Type B pancreatic cell (in vitro differentiated cells): Measurements from ENCODE around the gene CNNM4. TPM values are rescaled to one million over a fixed set of nuclear protein-coding genes. Genes with fewer than 3 reads are reported as not detected.

Experiments
- DNase-seq: peaks from one replicate; pipeline ENCODE4 v3.0.0; 2021; ENCODE audit warnings: mixed read lengths; ENCODE audit not compliant: unreplicated experiment; ENCODE audit errors: extremely low spot score
- H3K27ac Mint-ChIP-seq: 2 replicates; pipeline ENCODE4 v1.8.0; 2021; ENCODE audit warnings: mild to moderate bottlenecking, mixed read lengths
- H3K27me3 Mint-ChIP-seq: 2 replicates; pipeline ENCODE4 v1.8.0; 2021; ENCODE audit warnings: mixed read lengths
- H3K36me3 Mint-ChIP-seq: 2 replicates; pipeline ENCODE4 v1.8.0; 2021; ENCODE audit warnings: mixed read lengths
- H3K4me1 Mint-ChIP-seq: one replicate; pipeline ENCODE4 v1.8.0; 2021; ENCODE audit warnings: mixed read lengths; ENCODE audit not compliant: unreplicated experiment
- H3K4me3 Mint-ChIP-seq: 2 replicates; pipeline ENCODE4 v1.8.0; 2021; ENCODE audit warnings: mild to moderate bottlenecking, mixed read lengths
- H3K9me3 Mint-ChIP-seq: 2 replicates; pipeline ENCODE4 v1.8.0; 2021; ENCODE audit warnings: mixed read lengths
- CTCF ChIP-seq: fragments of 200-600 bp; sonication (generic); conservative IDR thresholded peaks from 2 replicates; pipeline ENCODE4 v1.5.0; 2021; ENCODE audit warnings: antibody characterized with exemption, mild to moderate bottlenecking
- total RNA-seq: library from RNA; stranded (reverse); gene quantifications from 2 replicates; pipeline ENCODE4 v1.2.1, GENCODE V29; 2021; ENCODE audit warnings: low replicate concordance

Gene CNNM4
- total RNA-seq, 1 donor from 2014 or later = 14.0 TPM

- H3K4me1 Mint-ChIP-seq = peaks cover 28% of the 10 kb centered on the region
- TF ChIP-seq CTCF = peak; percentile 74
- no peaks in the 10 kb centered on the region for H3K27me3 Mint-ChIP-seq
- peak within 1 kb of the TSS; percentile 76 for H3K27ac Mint-ChIP-seq
- H3K4me3 Mint-ChIP-seq = peak within 1 kb of the TSS; percentile 91
- H3K9me3 Mint-ChIP-seq = no peaks in the 10 kb centered on the region
- DNase-seq = peak; percentile 98
- peaks cover 11% of the 10 kb centered on the region for H3K36me3 Mint-ChIP-seq
These were observed 97.1 kb downstream of the CNNM4 start, which contains the start of gene ANKRD39 for GRCh38 chr2:96857667-96858372. Gene ANKRD39 (minus strand): TSS chr2:96858016. CDS start chr2:96857987, 29 bp downstream.

GRCh38 chr2:96859099-96859649 is 98.5 kb downstream of the CNNM4 start:
- H3K4me1 Mint-ChIP-seq = peaks cover 28% of the 10 kb centered on the region
- no peak for TF ChIP-seq CTCF

GRCh38 chr2:96859681-96860064 is 99.0 kb downstream of the CNNM4 start:
- no peaks in the 10 kb centered on the region for H3K27me3 Mint-ChIP-seq
- H3K4me3 Mint-ChIP-seq = peak overlapping the region; percentile 91
- no peaks in the 10 kb centered on the region for H3K9me3 Mint-ChIP-seq
- H3K4me1 Mint-ChIP-seq = peaks cover 28% of the 10 kb centered on the region
- DNase-seq = no peak
- H3K27ac Mint-ChIP-seq = peak overlapping the region; percentile 76
- TF ChIP-seq CTCF = no peak
- H3K36me3 Mint-ChIP-seq = peaks cover 13% of the 10 kb centered on the region

More at GRCh38 chr2:96859099-96859649, 98.5 kb downstream of the CNNM4 start:
- no peaks in the 10 kb centered on the region for H3K27me3 Mint-ChIP-seq
- H3K9me3 Mint-ChIP-seq = no peaks in the 10 kb centered on the region
- peaks cover 13% of the 10 kb centered on the region for H3K36me3 Mint-ChIP-seq
- peak overlapping the region; percentile 91 for H3K4me3 Mint-ChIP-seq
- peak overlapping the region; percentile 76 for H3K27ac Mint-ChIP-seq
- peak; percentile 68 for DNase-seq

GRCh38 chr2:96860065-96861029 is 99.6 kb downstream of the CNNM4 start:
- H3K4me3 Mint-ChIP-seq = peak overlapping the region; percentile 73
- H3K36me3 Mint-ChIP-seq = peaks cover 13% of the 10 kb centered on the region
- TF ChIP-seq CTCF = no peak
- H3K4me1 Mint-ChIP-seq = peaks cover 23% of the 10 kb centered on the region
- no peak for DNase-seq
- peak overlapping the region; percentile 68 for H3K27ac Mint-ChIP-seq
- no peaks in the 10 kb centered on the region for H3K9me3 Mint-ChIP-seq
- H3K27me3 Mint-ChIP-seq = no peaks in the 10 kb centered on the region

GRCh38 chr2:96861074-96861473 is 100.4 kb downstream of the CNNM4 start:
- no peaks in the 10 kb centered on the region for H3K27me3 Mint-ChIP-seq

More at GRCh38 chr2:96861074-96861473, 100.4 kb downstream of the CNNM4 start:
- DNase-seq = no peak
- no peak overlapping the region for H3K27ac Mint-ChIP-seq
- H3K4me3 Mint-ChIP-seq = no peak overlapping the region
- TF ChIP-seq CTCF = no peak
- H3K4me1 Mint-ChIP-seq = peaks cover 23% of the 10 kb centered on the region
- peaks cover 16% of the 10 kb centered on the region for H3K36me3 Mint-ChIP-seq
- H3K9me3 Mint-ChIP-seq = no peaks in the 10 kb centered on the region
